Measurements from ENCODE around the gene OST4.
"Not testable (repeated sequence)": the region's sequence is repeated elsewhere in the genome, so short reads cannot be mapped to it uniquely, and the experiment has no call there.

The OST4 gene

GRCh38 chr2:27071277-27071989 is at the start of gene OST4:
OST4 (minus strand) TSS chr2:27071654.
- peak; percentile 76 to 88 for DNase-seq (ENCODE audit: low read depth in 2 of 2)

GRCh38 chr2:27119330-27119670 is 47.8 kb upstream of the OST4 start:
- not testable (repeated sequence) for DNase-seq (ENCODE audit: low read depth in 2 of 2)

GRCh38 chr2:27118525-27119329 is 47.3 kb upstream of the OST4 start, which contains the start of gene CGREF1:
CGREF1 (minus strand) TSS chr2:27119128; CDS start chr2:27104366, 14,762 bp downstream.
- no peak for DNase-seq (ENCODE audit: low read depth in 2 of 2)

GRCh38 chr2:27117995-27118524 is 46.6 kb upstream of the OST4 start:
- no peak for DNase-seq (ENCODE audit: low read depth in 2 of 2)

GRCh38 chr2:27115519-27115918 is 44.1 kb upstream of the OST4 start:
- DNase-seq (ENCODE audit: low read depth in 2 of 2) = no peak

- not testable (repeated sequence) for DNase-seq (ENCODE audit: low read depth in 2 of 2)
These were observed 40.1 kb upstream of the OST4 start for GRCh38 chr2:27111392-27112078.

GRCh38 chr2:27110603-27111352 is 39.3 kb upstream of the OST4 start:
- DNase-seq (ENCODE audit: low read depth in 2 of 2) = not testable (repeated sequence)

GRCh38 chr2:27109083-27109482 is 37.6 kb upstream of the OST4 start:
- no peak for DNase-seq (ENCODE audit: low read depth in 2 of 2)

GRCh38 chr2:27108221-27108620 is 36.8 kb upstream of the OST4 start:
- DNase-seq (ENCODE audit: low read depth in 2 of 2) = no peak

- DNase-seq (ENCODE audit: low read depth in 2 of 2) = no peak
These were observed 34.5 kb upstream of the OST4 start for GRCh38 chr2:27105981-27106380.

- no peak for DNase-seq (ENCODE audit: low read depth in 2 of 2)
These were observed 30.9 kb upstream of the OST4 start for GRCh38 chr2:27102329-27102728.

- DNase-seq (ENCODE audit: low read depth in 2 of 2) = no peak
These were observed 28.6 kb upstream of the OST4 start for GRCh38 chr2:27100036-27100435.

GRCh38 chr2:27099334-27099955 is 28.0 kb upstream of the OST4 start:
- no peak for DNase-seq (ENCODE audit: low read depth in 2 of 2)

- DNase-seq (ENCODE audit: low read depth in 2 of 2) = no peak
These were observed 25.9 kb upstream of the OST4 start for GRCh38 chr2:27097341-27097740.

GRCh38 chr2:27096748-27097297 is 25.4 kb upstream of the OST4 start:
- no peak for DNase-seq (ENCODE audit: low read depth in 2 of 2)

GRCh38 chr2:27095745-27096651 is 24.5 kb upstream of the OST4 start:
- no peak for DNase-seq (ENCODE audit: low read depth in 2 of 2)

- no peak for DNase-seq (ENCODE audit: low read depth in 2 of 2)
These were observed 23.9 kb upstream of the OST4 start for GRCh38 chr2:27095427-27095744.

- no peak for DNase-seq (ENCODE audit: low read depth in 2 of 2)
These were observed 23.0 kb upstream of the OST4 start for GRCh38 chr2:27094353-27094984.

Measured in stimulated activated CD8-positive, alpha-beta memory T cell treated with anti-CD3 and anti-CD28 coated beads, Interleukin-7, amount 100 ng/mL, for 4 hours (primary cell).